Body of pancreas (tissue), 4 donors: ENCODE results near the gene PALLD.

Source experiments
- POLR2A ChIP-seq, 3 donors: fragments of 450-650 bp; IDR thresholded peaks; one replicate each; pipeline ENCODE4 v1.6.1; 2016; ENCODE audit warnings: antibody characterized with exemption in 3 of 3, mild to moderate bottlenecking in 2 of 3
- TF ChIP-seq, protein P1 (sequence below), 7 experiments: fragments of 450-650 bp in 4 of 7; fragments of 200-600 bp in 3 of 7; sonication (generic) in 3 of 7; IDR thresholded peaks; one replicate each; pipeline ENCODE4 v1.5.1; 2016 to 2019; ENCODE audit warnings: antibody characterized with exemption in 7 of 7

DNA sequence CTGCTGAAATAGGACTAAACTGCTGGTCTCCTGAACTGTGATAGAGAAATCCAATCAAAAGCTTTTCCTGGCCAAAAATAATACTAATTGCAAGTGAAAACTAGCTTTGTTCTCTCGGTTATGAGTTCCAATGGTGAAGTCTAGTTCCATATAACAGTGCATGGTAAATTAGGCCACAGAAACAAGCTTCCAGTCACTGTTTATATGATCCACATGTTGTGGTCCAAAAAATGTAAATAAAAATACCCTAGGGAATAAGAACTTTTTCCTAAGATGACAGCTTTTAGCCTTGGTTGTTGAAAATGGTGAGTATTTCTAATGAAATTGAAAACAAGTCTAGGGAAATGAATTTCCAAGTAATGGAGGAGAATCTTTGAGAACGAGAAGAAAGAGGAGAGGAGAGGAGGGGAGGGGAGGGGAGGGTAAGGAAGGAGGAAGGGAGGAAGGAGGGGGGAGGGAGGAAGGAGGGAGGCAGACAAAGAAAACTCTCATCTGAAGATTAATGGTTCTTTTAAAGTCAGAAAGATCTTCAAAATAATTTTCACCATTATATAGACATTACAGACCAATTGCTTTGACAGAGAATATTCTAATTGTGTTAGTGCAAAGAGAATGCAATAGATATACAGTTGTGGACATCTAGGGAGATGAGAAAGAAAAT is 26.1 kb downstream of the PALLD start:
- TF ChIP-seq, protein P1, sequence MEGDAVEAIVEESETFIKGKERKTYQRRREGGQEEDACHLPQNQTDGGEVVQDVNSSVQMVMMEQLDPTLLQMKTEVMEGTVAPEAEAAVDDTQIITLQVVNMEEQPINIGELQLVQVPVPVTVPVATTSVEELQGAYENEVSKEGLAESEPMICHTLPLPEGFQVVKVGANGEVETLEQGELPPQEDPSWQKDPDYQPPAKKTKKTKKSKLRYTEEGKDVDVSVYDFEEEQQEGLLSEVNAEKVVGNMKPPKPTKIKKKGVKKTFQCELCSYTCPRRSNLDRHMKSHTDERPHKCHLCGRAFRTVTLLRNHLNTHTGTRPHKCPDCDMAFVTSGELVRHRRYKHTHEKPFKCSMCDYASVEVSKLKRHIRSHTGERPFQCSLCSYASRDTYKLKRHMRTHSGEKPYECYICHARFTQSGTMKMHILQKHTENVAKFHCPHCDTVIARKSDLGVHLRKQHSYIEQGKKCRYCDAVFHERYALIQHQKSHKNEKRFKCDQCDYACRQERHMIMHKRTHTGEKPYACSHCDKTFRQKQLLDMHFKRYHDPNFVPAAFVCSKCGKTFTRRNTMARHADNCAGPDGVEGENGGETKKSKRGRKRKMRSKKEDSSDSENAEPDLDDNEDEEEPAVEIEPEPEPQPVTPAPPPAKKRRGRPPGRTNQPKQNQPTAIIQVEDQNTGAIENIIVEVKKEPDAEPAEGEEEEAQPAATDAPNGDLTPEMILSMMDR (IDR thresholded peaks at IDR 0.05) = no peak
- no peak for TF ChIP-seq POLR2A (IDR thresholded peaks at IDR 0.05)
